GM21737 (cell line): Measurements from ENCODE around the gene SLCO2A1.

Experiments used
- ATAC-seq: cut with Tn5 transposase; IDR thresholded peaks from one replicate; pipeline ENCODE4 v1.9.1; 2021; ENCODE audit warnings: mild to moderate bottlenecking, moderate library complexity; ENCODE audit not compliant: unreplicated experiment

SLCO2A1 gene

GRCh38 chr3:134035836-134036235 is 6.1 kb upstream of the SLCO2A1 start:
- no peak for ATAC-seq

- ATAC-seq = no peak
These were observed 4.5 kb upstream of the SLCO2A1 start for GRCh38 chr3:134034005-134034785.

GRCh38 chr3:134033315-134033996 is 3.7 kb upstream of the SLCO2A1 start:
- no peak for ATAC-seq

GRCh38 chr3:134031348-134031915 is 1.7 kb upstream of the SLCO2A1 start:
- ATAC-seq = no peak

- no peak for ATAC-seq
These were observed 938 bp upstream of the SLCO2A1 start for GRCh38 chr3:134030379-134031347.

GRCh38 chr3:134029256-134029733 is 430 bp downstream of the SLCO2A1 start:
- ATAC-seq = no peak

GRCh38 chr3:134028486-134029255 is 1.1 kb downstream of the SLCO2A1 start:
- no peak for ATAC-seq

- no peak for ATAC-seq
These were observed 2.1 kb downstream of the SLCO2A1 start for GRCh38 chr3:134027631-134028030.

- ATAC-seq = no peak
These were observed 9.5 kb downstream of the SLCO2A1 start for GRCh38 chr3:134020135-134020680.

GRCh38 chr3:134018850-134019249 is 10.9 kb downstream of the SLCO2A1 start:
- no peak for ATAC-seq

GRCh38 chr3:134018406-134018805 is 11.3 kb downstream of the SLCO2A1 start:
- ATAC-seq = no peak

- ATAC-seq = no peak
These were observed 12.2 kb downstream of the SLCO2A1 start for GRCh38 chr3:134017490-134017889.

GRCh38 chr3:134014270-134014669 is 15.5 kb downstream of the SLCO2A1 start:
- ATAC-seq = no peak

- ATAC-seq = no peak
These were observed 16.4 kb downstream of the SLCO2A1 start for GRCh38 chr3:134013280-134013679.

GRCh38 chr3:134009345-134010000 is 20.3 kb downstream of the SLCO2A1 start:
- ATAC-seq = no peak

GRCh38 chr3:134008630-134009156 is 21.0 kb downstream of the SLCO2A1 start:
- ATAC-seq = no peak

- no peak for ATAC-seq
These were observed 21.9 kb downstream of the SLCO2A1 start for GRCh38 chr3:134007819-134008218.

GRCh38 chr3:134004841-134005240 is 24.9 kb downstream of the SLCO2A1 start:
- no peak for ATAC-seq

GRCh38 chr3:134003066-134003465 is 26.7 kb downstream of the SLCO2A1 start:
- ATAC-seq = no peak
